Measurements from ENCODE around the gene KLHL4. TPM values are rescaled to one million over a fixed set of nuclear protein-coding genes. Genes with fewer than 3 reads are reported as not detected.
"Not testable (repeated sequence)": the region's sequence is repeated elsewhere in the genome, so short reads cannot be mapped to it uniquely, and the experiment has no call there.

KLHL4 gene
- total and polyA plus RNA-seq, 2 of the 8 experiments (the other 6 are each of a cell fraction or from before 2014, with no cell fraction given): 8.8 to 16.0 TPM

DNA sequence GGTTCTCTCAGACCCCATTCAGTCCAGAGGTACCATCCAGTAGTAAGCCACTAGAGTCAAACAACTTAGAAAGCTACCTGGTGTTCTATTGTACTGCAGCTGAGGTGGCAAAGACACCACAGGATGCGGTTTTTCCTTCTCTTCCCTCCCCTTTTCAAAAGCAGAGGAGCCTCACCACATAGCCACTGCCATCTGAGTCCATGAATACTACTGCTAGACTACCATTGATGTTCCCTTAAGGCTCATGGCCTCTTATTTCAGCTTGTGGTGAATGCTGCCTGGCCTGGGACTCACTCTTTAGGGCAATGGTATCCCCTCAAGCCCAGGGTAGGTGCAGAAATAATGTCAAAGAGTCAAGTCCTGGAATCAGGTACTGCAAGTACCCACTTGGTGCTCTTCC, 41.8 kb upstream of the KLHL4 start (continued):
- TF ChIP-seq POU5F1 (IDR thresholded peaks at IDR 0.05; ENCODE audit: low read depth, low read length) (no peak), KDM5A (IDR thresholded peaks at IDR 0.05; ENCODE audit: low read length) (no peak)

DNA sequence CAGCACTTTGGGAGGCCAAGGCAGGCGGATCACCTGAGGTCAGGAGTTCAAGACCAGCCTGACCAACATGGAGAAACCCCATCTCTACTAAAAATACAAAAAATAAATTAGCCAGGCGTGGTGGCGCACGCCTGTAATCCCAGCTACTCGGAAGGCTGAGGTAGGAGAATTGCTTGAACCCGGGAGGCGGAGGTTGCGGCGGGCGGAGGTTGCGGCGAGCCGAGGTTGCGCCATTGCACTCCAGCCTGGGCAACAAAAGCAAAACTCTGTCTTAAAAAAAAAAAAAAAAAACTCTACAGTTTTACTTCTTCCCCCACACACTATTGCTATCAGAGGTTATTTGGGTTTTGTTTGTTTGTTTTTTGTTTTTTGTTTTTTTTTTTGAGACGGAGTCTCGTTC, 38.9 kb upstream of the KLHL4 start:
- H3K4me2 ChIP-seq (ENCODE audit: insufficient read depth in 1 of 2, low read depth in 2 of 2, low read length in 2 of 2); H3K23me2 ChIP-seq (ENCODE audit: low read depth, low read length); DNase-seq (ENCODE audit: low read depth in 1 of 2, low spot score in 2 of 2); H3K9ac ChIP-seq (replicated peaks in 1 of 4; ENCODE audit: extremely low read depth in 1 of 4, low read depth in 3 of 4, low read length in 3 of 4); H3K14ac ChIP-seq (ENCODE audit: insufficient read length); POLR2A ChIA-PET (ENCODE audit: partially characterized antibody); H2AK5ac ChIP-seq (ENCODE audit: low read depth, low read length); H2BK12ac ChIP-seq (ENCODE audit: low read depth, low read length); H4K8ac ChIP-seq (ENCODE audit: extremely low read depth, insufficient read depth, low read length); H3K4ac ChIP-seq (replicated peaks; ENCODE audit: insufficient read length, low read depth, low read length); H2BK15ac ChIP-seq (ENCODE audit: low read length); H3K4me3 ChIP-seq (ENCODE audit: extremely low read depth in 1 of 4, insufficient read depth in 2 of 4, low read depth in 3 of 4, low read length in 4 of 4); H3K18ac ChIP-seq (ENCODE audit: extremely low read depth, low read length); H3K79me1 ChIP-seq (ENCODE audit: low read depth, low read length); H3K79me2 ChIP-seq (ENCODE audit: control insufficient read depth in 1 of 2, insufficient read depth in 2 of 2, low read length in 2 of 2); CTCF ChIA-PET (ENCODE audit: partially characterized antibody); H2BK120ac ChIP-seq (replicated peaks; ENCODE audit: low read depth, low read length); H3K23ac ChIP-seq (ENCODE audit: insufficient read length); H3K56ac ChIP-seq (replicated peaks; ENCODE audit: insufficient read length, low read depth, low read length); H4K5ac ChIP-seq (ENCODE audit: insufficient read length, low read depth, low read length); H3K36me3 ChIP-seq (ENCODE audit: control insufficient read depth in 2 of 4, insufficient read depth in 4 of 4, low read length in 3 of 4); H3K4me1 ChIP-seq (replicated peaks in 1 of 4; ENCODE audit: control insufficient read depth in 3 of 4, insufficient read depth in 4 of 4, low read length in 3 of 4); H2BK5ac ChIP-seq (ENCODE audit: low read depth, low read length); H4K20me1 ChIP-seq (replicated peaks in 1 of 2; ENCODE audit: control insufficient read depth in 1 of 2, insufficient read depth in 2 of 2, low read length in 2 of 2); H3K27ac ChIP-seq (ENCODE audit: low read depth, low read length); FAIRE-seq; H4K91ac ChIP-seq (replicated peaks; ENCODE audit: insufficient read length, low read length); H2AFZ ChIP-seq (ENCODE audit: low read length); H3K27me3 ChIP-seq (replicated peaks in 1 of 4; ENCODE audit: control insufficient read depth in 3 of 4, extremely low read depth in 1 of 4, insufficient read depth in 3 of 4, low read length in 3 of 4); H2BK20ac ChIP-seq (ENCODE audit: low read length); H3K9me3 ChIP-seq (ENCODE audit: insufficient read depth in 2 of 2, low read depth in 1 of 2, low read length in 1 of 2): not testable (repeated sequence)
- WGBS, 2 experiments (ENCODE audit: extremely low coverage in 1 of 2, insufficient coverage in 1 of 2, insufficient read length in 1 of 2, insufficient replicate concordance in 2 of 2, low coverage in 1 of 2, low lambda C conversion rate in 2 of 2, missing lambda C conversion rate in 1 of 2): 98% methylated on average over 12 of the region's 16 CpGs; no CpG with 5 or more reads in 1 of the 2 experiments
